ENCODE data around the gene CZIB.
"Not testable (repeated sequence)": the region's sequence is repeated elsewhere in the genome, so short reads cannot be mapped to it uniquely, and the experiment has no call there.

Gene CZIB

GRCh38 chr1:53206735-53207379 lies 13.6 kb downstream of the CZIB start:
- TF ChIP-seq, protein P1, sequence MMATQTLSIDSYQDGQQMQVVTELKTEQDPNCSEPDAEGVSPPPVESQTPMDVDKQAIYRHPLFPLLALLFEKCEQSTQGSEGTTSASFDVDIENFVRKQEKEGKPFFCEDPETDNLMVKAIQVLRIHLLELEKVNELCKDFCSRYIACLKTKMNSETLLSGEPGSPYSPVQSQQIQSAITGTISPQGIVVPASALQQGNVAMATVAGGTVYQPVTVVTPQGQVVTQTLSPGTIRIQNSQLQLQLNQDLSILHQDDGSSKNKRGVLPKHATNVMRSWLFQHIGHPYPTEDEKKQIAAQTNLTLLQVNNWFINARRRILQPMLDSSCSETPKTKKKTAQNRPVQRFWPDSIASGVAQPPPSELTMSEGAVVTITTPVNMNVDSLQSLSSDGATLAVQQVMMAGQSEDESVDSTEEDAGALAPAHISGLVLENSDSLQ (IDR thresholded peaks at IDR 0.05): no peak
- no peak for TF ChIP-seq ARNT (IDR thresholded peaks at IDR 0.05)
- no peak for TF ChIP-seq CTBP1 (IDR thresholded peaks at IDR 0.05; ENCODE audit: borderline replicate concordance)
- TF ChIP-seq FOXA1 (IDR thresholded peaks at IDR 0.05): no peak
- no peak for TF ChIP-seq FOXM1 (IDR thresholded peaks at IDR 0.05; ENCODE audit: borderline replicate concordance)
- no peak for TF ChIP-seq FOXK2 (IDR thresholded peaks at IDR 0.05)
- TF ChIP-seq ZNF384 (IDR thresholded peaks at IDR 0.05): no peak
- no peak for TF ChIP-seq LEF1 (IDR thresholded peaks at IDR 0.05; ENCODE audit: borderline replicate concordance)
- TF ChIP-seq SP1 (IDR thresholded peaks at IDR 0.05): no peak
- no peak for TF ChIP-seq NFRKB (IDR thresholded peaks at IDR 0.05)
- no peak for TF ChIP-seq SUZ12 (IDR thresholded peaks at IDR 0.05)
- TF ChIP-seq HDGF (IDR thresholded peaks at IDR 0.05; ENCODE audit: borderline replicate concordance): no peak
- TF ChIP-seq TARDBP (IDR thresholded peaks at IDR 0.05): no peak
- TF ChIP-seq ELF4 (IDR thresholded peaks at IDR 0.05): no peak
- TF ChIP-seq L3MBTL2 (conservative IDR thresholded peaks at IDR 0.05): no peak
- ChIA-PET CTCF (no interaction called here), POLR2A (no interaction called here)
- no peak for DNase-seq (ENCODE audit: extremely low spot score)

- DNase-seq (ENCODE audit: extremely low spot score); POLR2A ChIA-PET; CTCF ChIA-PET: not testable (repeated sequence)
These were observed 14.2 kb downstream of the CZIB start for GRCh38 chr1:53206083-53206685.

DNA sequence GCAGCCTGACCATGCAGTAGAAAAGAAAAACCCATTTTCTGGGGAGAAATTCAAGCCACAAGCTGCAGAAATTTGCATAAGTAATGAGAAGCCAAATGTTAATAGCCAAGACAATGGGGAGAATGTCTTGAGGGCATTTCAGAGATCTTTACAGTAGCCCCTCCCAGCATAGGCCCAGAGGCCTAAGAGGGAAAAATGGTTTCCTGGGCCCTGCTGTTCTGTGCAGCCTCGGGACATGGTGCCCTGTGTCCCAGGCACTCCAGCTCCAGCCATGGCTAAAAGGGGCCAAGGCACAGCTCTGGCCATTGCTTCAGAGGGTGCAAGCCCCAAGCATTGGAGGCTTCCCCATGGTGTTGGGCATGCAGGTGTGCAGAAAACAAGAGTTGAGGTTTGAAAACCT lies 14.9 kb downstream of the CZIB start:
- POLR2A ChIA-PET; CTCF ChIA-PET; DNase-seq (ENCODE audit: extremely low spot score): not testable (repeated sequence)

DNA sequence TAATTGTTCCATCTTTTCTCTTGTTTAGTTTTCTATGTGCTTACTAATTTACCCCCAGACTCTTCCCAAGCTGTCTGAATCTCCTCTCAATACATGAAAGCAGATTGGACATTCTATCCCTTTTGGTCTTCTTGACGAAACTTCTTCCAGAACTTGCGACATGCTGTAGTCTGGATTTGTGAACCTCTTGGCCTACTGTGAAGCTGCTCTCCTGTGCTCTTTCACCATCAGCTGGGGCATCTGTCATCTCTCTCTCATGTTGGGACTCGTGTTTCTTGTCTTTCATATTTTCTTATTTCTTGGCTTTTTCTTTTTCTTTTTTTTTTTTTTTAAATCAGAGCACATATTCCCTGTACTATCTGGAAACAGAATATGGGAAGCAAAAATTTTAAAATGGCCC lies 17.0 kb downstream of the CZIB start:
- DNase-seq (ENCODE audit: extremely low spot score): no peak
- TF ChIP-seq L3MBTL2 (conservative IDR thresholded peaks at IDR 0.05): no peak
- TF ChIP-seq, protein P1 (IDR thresholded peaks at IDR 0.05): no peak
- no peak for TF ChIP-seq FOXK2 (IDR thresholded peaks at IDR 0.05)
- TF ChIP-seq ARNT (IDR thresholded peaks at IDR 0.05): no peak
- no peak for TF ChIP-seq CTBP1 (IDR thresholded peaks at IDR 0.05; ENCODE audit: borderline replicate concordance)
- TF ChIP-seq SP1 (IDR thresholded peaks at IDR 0.05): no peak
- no peak for TF ChIP-seq ZNF384 (IDR thresholded peaks at IDR 0.05)
- TF ChIP-seq NFRKB (IDR thresholded peaks at IDR 0.05): no peak
- no peak for TF ChIP-seq BHLHE40 (IDR thresholded peaks at IDR 0.05; ENCODE audit: borderline replicate concordance)
- TF ChIP-seq HDGF (IDR thresholded peaks at IDR 0.05; ENCODE audit: borderline replicate concordance): no peak
- no peak for TF ChIP-seq FOXM1 (IDR thresholded peaks at IDR 0.05; ENCODE audit: borderline replicate concordance)
- ChIA-PET POLR2A (interaction anchor here (1.2 kb wide), 1 partner anchor 11 kb away, joined by 5 read pairs; no protein-coding TSS in a partner anchor), CTCF (interaction anchor here (0.6 kb wide), 1 partner anchor 11 kb away, joined by 4 read pairs; no protein-coding TSS in a partner anchor)

DNA sequence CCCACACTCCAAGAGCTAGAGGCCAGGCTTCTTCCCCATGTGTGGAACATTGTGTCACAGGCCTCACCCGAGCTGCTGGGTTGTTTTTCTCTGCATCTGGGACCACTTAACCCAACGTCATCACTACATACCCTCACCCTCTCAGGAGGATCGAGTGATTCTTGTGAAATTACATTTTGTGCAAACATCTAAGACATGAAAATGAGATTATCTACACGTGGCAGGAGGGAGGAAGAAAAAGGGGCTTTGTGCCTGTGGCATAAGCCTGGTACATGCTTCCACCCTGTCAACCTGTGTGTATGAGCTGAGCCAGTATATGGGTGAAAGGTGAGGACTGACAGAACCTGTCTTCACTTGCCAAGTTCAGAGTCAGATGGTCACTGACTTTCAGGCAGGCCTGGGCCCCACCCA lies 22.2 kb downstream of the CZIB start:
- POLR2A ChIA-PET: interaction anchor here (1.2 to 1.7 kb wide), 2 partner anchors 14 to 23 kb away, joined by 4 to 5 read pairs; partner anchors contain the start of gene CZIB
- DNase-seq (ENCODE audit: extremely low spot score): no peak
- TF ChIP-seq CTBP1 (IDR thresholded peaks at IDR 0.05; ENCODE audit: borderline replicate concordance): no peak
- TF ChIP-seq FOXM1 (IDR thresholded peaks at IDR 0.05; ENCODE audit: borderline replicate concordance): no peak
- no peak for TF ChIP-seq ELF4 (IDR thresholded peaks at IDR 0.05)
- no peak for TF ChIP-seq BHLHE40 (IDR thresholded peaks at IDR 0.05; ENCODE audit: borderline replicate concordance)
- no peak for TF ChIP-seq L3MBTL2 (conservative IDR thresholded peaks at IDR 0.05)
- TF ChIP-seq FOXA1 (IDR thresholded peaks at IDR 0.05): no peak
- no peak for TF ChIP-seq HDGF (IDR thresholded peaks at IDR 0.05; ENCODE audit: borderline replicate concordance)
- CTCF ChIA-PET: no interaction called here

DNA sequence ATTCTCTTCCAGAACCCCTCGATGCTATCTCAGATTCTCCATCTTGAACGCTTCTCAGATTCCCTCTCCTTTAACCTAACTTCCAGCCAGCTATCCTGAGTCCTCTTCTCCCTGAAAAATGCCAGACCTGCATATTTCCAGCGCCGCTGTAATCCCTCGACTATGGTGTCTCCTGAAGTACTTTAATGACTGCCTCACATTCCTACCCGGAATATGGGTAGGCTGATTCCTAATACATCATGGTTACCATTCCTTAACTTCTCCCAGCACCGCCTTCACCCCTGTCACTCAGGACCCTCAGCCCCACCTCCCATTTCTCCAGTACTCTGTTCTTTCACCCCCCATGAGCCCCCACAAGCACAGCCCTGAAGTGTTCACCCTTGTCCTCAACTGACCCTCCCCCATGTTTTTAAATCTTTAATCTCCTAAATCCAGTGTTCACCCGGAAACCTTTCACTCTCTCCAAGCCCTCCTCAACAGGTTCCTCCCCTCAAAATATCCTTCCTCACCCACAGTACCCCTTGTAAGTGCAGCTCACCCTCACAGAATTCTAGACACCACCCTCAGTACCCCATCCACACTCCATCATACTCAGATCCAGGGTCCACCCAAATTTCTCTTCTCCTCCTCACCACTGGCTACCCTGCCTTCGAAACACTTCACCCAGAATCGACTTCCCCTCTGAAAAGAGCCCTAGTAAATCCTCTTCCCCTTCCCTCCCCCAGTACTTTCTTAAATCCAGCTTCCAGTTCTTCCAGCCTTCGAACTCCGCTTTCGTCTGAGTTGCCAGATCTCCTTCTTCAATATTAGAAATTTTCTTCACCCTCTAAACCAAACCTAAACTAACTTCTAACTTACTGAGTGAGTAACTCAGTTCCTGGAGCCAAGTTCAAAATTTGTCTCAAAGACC lies 22.9 kb downstream of the CZIB start:
- POLR2A ChIA-PET: interaction anchor here (1.2 to 1.7 kb wide), 2 partner anchors 14 to 24 kb away, joined by 4 to 5 read pairs; partner anchors contain the start of gene CZIB
- CTCF ChIA-PET: no interaction called here
- DNase-seq (ENCODE audit: extremely low spot score): peak; percentile 29

More for the DNA sequence above, 22.9 kb downstream of the CZIB start:
- no peak for TF ChIP-seq FOXM1 (IDR thresholded peaks at IDR 0.05; ENCODE audit: borderline replicate concordance)
- TF ChIP-seq, protein P1 (IDR thresholded peaks at IDR 0.05): peak; percentile 95

Measured in HEK293T (cell line).